Measurements from ENCODE around the gene FAM83B.

DNA sequence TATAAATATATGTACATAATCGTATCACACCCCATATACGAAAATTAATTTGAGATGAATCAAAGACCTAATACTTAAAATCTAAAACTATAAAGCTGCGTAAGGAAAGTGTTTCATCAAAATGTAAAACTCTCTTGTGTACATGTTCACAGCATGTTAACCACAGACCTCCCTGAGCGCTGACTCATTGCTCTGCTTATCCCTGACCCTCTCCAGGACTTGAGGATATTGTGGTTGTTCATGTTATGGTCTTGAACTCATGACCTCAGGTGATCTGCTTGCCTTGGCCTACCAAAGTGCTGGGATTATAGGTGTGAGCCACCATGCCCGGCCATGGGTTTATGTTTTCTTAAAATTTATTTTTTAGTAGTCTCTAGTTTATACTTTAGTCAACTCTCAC is 14.2 kb downstream of the FAM83B start:
- TF ChIP-seq ZMAT3 (CRISPR knock-in tag; conservative IDR thresholded peaks at IDR 0.05) = no peak
- TF ChIP-seq HCFC1 (IDR thresholded peaks at IDR 0.05; ENCODE audit: low read depth, low read length) = no peak

All from HepG2 (cell line).